Neutrophil (primary cell): ENCODE data around the gene RAD51B.
"Not testable (repeated sequence)": the region's sequence is repeated elsewhere in the genome, so short reads cannot be mapped to it uniquely, and the experiment has no call there.

Source experiments
- H3K27ac ChIP-seq: fragments of 200-600 bp; sonication (generic); 2 replicates; pipeline ENCODE4 v1.5.1; 2016; ENCODE audit warnings: mild to moderate bottlenecking, moderate library complexity
- H3K27me3 ChIP-seq: fragments of 200-600 bp; sonication (generic); 2 replicates; pipeline ENCODE4 v1.6.0; 2016; ENCODE audit warnings: mild to moderate bottlenecking
- H3K36me3 ChIP-seq: fragments of 200-600 bp; sonication (generic); 2 replicates; pipeline ENCODE4 v1.5.1; 2017
- H3K4me1 ChIP-seq, 2 experiments: fragments of 200-600 bp in 1 of 2; sonication (generic) in 1 of 2; 1 replicate in 1 of 2; 2 replicates in 1 of 2; pipeline versions ENCODE4 v1.5.1 to v1.6.1; 2013 to 2016; ENCODE audit warnings: low read depth in 1 of 2, low read length in 1 of 2, mild to moderate bottlenecking in 1 of 2, moderate library complexity in 1 of 2; ENCODE audit not compliant: control insufficient read depth in 1 of 2, insufficient read depth in 1 of 2
- H3K4me3 ChIP-seq, 2 experiments: fragments of 200-600 bp in 1 of 2; sonication (generic) in 1 of 2; 1 replicate in 1 of 2; 2 replicates in 1 of 2; pipeline ENCODE4 v1.5.1; 2013 to 2016; ENCODE audit warnings: low read depth in 1 of 2, low read length in 1 of 2, mild to moderate bottlenecking in 1 of 2, moderate library complexity in 1 of 2
- H3K9me3 ChIP-seq: fragments of 200-600 bp; sonication (generic); 2 replicates; pipeline ENCODE4 v1.5.1; 2016
- CTCF ChIP-seq: fragments of 200-600 bp; sonication (generic); IDR thresholded peaks from 2 replicates; pipeline ENCODE4 v1.5.1; 2016; ENCODE audit warnings: antibody characterized with exemption

The RAD51B gene

DNA sequence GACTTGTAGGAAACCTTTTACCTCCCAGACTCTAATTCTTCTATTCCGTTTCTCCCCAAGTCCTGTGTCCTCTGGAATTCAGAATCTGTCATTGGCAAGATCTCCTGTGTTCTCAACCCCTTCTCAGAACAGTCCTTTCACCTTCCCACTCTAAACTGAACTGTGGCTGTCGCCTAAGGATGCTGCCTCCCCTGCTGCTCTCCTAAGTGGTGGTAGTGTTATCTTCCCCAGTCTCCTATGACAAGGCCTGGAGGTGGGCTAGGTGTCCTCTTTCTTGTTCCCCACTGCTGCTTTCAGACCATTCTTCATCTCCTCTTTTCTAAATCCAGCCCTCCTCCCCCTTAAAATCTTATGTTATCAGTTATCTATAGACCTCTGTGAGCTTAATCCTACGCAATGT lies 397.4 kb downstream of the RAD51B start:
- H3K27ac ChIP-seq: no peak overlapping the region
- H3K27me3 ChIP-seq: no peaks in the 10 kb centered on the region
- no peaks in the 10 kb centered on the region for H3K9me3 ChIP-seq
- H3K36me3 ChIP-seq: no peaks in the 10 kb centered on the region
- TF ChIP-seq CTCF: no peak
- H3K4me1 ChIP-seq: no peaks in the 10 kb centered on the region
- H3K4me3 ChIP-seq: no peak overlapping the region

DNA sequence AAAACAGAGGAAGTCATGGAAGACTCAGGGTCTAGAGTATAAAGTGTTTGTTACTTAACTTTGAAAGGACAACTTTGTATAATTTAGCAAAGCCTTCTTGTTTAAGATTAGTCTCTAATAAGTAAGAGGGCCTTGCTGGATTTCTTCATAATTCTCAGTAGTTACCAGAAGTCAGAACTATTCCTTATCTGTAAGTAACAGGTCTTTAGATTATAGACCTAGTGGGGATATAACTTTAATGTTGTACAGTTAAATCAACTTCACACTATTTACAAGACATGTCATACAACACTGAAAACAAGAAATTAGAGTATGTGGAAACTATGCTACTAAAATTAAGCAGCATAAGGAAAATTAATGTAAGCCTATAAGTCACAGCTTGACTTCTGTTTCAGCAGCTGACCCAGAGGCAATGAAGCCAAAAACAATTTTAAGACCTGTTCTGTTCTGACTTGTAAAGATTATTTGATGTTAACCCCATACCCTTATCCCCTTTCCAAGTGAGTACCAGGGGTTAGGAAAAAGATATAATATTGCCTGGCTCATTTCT lies 398.3 kb downstream of the RAD51B start:
- no peak for TF ChIP-seq CTCF
- Histone ChIP-seq H3K4me1 (no peaks in the 10 kb centered on the region), H3K27me3 (no peaks in the 10 kb centered on the region), H3K4me3 (no peak overlapping the region), H3K27ac (no peak overlapping the region), H3K9me3 (no peaks in the 10 kb centered on the region), H3K36me3 (no peaks in the 10 kb centered on the region)

- no peaks in the 10 kb centered on the region for H3K9me3 ChIP-seq
- H3K36me3 ChIP-seq: no peaks in the 10 kb centered on the region
- H3K4me1 ChIP-seq: no peaks in the 10 kb centered on the region
- H3K4me3 ChIP-seq: no peak overlapping the region
- TF ChIP-seq CTCF: no peak
- H3K27me3 ChIP-seq: no peaks in the 10 kb centered on the region
- no peak overlapping the region for H3K27ac ChIP-seq
Observed at GRCh38 chr14:68219407-68219806, 399.8 kb downstream of the RAD51B start.

DNA sequence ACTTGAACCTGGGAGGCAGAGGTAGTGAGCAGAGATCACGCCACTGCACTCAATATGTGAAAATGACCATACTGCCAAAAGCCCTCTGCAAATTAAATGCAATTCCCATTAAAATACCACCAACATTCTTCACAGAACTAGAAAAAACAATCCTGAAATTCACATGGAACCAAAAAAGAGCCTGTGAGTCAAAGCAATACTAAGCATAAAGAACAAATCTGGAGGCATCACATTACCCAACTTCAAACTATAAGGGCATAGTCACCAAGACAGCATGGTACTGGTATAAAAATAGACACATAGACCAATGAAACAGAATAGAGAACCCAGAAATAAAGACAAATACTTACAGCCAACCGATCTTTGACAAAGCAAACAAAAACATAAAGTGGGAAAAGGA lies 401.5 kb downstream of the RAD51B start:
- H3K27me3 ChIP-seq, H3K36me3 ChIP-seq, H3K9me3 ChIP-seq, H3K4me3 ChIP-seq, H3K27ac ChIP-seq, H3K4me1 ChIP-seq: not testable (repeated sequence)

- Histone ChIP-seq H3K27ac (no peak overlapping the region), H3K36me3 (no peaks in the 10 kb centered on the region), H3K4me1 (no peaks in the 10 kb centered on the region), H3K27me3 (no peaks in the 10 kb centered on the region), H3K9me3 (no peaks in the 10 kb centered on the region), H3K4me3 (no peak overlapping the region)
- no peak for TF ChIP-seq CTCF
Observed at GRCh38 chr14:68222154-68222553, 402.6 kb downstream of the RAD51B start.

DNA sequence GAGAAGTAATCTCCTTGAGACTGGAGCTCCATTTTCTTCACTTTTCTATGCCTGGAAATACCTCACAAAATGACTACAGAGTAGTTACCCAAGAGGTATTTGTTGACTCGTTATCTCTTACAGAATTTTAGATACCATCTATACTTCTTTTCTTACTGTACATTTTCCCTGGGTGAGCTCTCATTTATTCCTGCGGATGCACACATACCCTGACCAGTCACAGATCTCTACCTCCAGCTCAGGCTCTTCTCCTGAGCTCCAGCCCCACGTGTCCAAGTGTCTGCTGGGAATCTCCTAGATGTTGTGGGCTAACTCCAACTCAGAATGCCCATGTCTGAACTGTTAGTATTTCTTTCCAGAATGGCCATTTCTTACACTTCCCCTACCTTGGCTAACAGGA lies 403.1 kb downstream of the RAD51B start:
- no peaks in the 10 kb centered on the region for H3K36me3 ChIP-seq
- no peak for TF ChIP-seq CTCF
- H3K4me3 ChIP-seq: no peak overlapping the region
- no peaks in the 10 kb centered on the region for H3K27me3 ChIP-seq
- no peaks in the 10 kb centered on the region for H3K9me3 ChIP-seq
- no peak overlapping the region for H3K27ac ChIP-seq
- no peaks in the 10 kb centered on the region for H3K4me1 ChIP-seq
